Embryonic facial prominence (tissue), 1 donor: ENCODE data around the gene VWF.

Experiments
- DNase-seq: peaks from one replicate; pipeline ENCODE4 v3.0.0-alpha.2; 2016; ENCODE audit errors: extremely low spot score

VWF gene

GRCh38 chr12:6077692-6078083, 46.8 kb downstream of the VWF start:
- no peak for DNase-seq

GRCh38 chr12:6076776-6077691, 47.4 kb downstream of the VWF start:
- no peak for DNase-seq

GRCh38 chr12:6076346-6076745, 48.1 kb downstream of the VWF start:
- DNase-seq, result no peak

GRCh38 chr12:6074979-6075585, 49.4 kb downstream of the VWF start:
- DNase-seq, result no peak

DNA sequence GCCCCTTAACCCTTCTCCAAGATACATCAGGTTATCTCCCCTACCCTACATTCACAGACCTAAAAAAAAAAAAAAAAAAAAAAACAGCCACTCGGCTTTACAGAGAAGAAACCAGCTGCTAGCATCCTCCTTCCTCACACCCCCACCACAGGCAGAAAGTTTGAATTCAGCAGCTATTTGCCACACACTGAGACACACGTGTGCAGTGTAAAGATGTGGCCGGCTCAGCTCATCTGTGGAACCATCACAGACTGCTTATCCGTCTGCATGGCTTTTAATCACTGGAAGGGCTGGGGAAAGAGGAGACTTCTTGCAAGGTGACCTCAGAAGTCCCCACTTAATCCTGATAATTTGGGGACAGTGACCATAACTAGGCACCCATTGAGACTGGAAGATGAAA, 50.0 kb downstream of the VWF start:
- no peak for DNase-seq

DNA sequence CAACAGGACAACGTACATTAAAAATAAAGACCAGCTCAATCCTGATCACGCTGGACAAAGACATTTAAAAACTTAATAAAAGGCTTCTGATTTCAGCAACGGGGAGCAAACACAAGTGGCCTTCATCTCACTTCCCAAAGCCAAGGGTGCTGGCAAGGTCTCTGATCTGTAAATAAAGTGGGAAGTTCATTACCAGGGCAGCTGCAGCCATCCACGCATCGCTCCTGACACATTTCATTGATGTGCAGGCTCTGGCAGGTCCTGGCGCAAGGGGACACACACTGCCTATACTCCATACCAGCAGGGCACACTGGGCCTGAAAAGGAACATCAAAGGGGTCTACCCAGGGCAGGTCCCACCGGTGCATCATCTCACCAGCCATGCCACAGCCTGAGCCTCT, 51.0 kb downstream of the VWF start:
- DNase-seq, result no peak

DNA sequence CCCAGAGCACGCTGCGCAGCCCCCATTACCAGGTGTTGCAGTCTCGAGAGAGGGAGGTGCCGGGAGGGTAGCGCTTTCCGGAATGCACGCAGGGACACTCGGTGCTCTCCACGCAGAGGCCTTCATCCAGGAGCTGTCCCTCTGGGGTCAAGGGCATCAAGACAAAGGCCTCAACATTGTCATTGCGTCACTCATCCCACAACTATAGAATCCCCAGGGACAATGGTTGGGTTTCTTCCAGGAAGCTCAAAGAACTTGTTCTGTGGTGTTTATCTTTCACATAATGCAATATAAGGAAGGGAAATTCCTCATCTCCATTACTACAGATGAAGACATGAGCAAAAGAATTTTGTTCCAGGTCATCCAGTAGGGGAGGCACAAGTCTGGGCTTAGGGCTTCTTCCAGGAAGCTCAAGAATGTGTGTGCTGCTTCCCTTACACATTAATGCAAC, 52.1 kb downstream of the VWF start:
- DNase-seq, result no peak

DNA sequence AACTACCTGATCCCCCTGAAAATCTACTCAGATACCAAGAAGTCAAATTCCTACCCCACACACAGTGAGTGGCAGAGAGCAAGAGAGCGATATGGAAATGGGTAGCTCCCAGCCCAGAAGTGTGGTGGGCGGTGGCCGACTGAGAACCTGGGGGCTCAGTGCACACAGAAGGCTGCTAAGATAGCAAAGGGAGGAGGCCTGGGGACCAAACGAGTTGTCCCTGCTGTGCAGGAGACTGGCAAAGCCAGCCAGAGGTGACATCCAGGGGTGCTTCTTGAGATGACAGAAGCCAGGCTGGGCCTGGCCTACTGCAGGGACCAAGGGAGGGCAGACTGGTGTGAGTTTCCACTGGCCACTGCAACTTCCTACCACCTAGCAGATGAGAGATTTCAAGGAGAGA, 52.9 kb downstream of the VWF start:
- no peak for DNase-seq

DNA sequence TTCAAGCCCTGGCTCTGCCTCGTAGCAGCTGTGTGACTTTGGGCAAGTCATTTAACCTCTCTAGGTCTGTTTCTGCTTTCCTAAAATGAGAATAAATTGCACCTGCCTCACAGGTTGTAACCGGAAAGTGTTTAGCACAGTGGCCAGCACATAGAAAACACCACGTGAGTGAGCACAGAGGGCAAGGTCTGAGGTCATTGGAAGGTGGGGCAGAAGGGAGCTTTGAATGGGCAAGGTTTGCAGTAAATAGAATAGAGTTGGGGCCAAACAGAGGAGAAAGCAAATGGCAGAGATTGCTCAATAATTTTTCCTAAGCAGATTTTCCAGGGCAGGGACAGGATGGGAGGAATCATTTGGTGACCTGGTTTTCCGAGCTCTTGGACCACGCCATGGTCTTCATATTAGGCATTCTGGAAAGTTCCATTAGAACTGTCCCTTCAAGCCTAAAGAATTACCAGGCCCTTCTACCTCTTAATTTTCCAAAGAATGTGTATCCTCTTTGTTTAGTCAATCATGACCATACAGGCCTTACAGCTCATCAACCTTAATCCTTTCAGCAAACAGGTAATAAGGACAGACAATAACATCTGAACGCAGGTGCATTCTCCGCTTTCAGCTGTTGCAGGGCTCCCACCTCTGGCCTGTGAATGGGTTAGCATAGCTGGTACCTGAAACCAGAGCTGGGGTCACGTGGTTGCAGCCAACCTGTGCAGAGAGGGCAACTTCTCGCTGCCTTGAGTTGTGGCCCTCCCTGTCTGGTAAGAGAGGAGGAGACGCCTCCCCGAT, 53.8 kb downstream of the VWF start:
- no peak for DNase-seq

- no peak for DNase-seq
Observed at GRCh38 chr12:6069437-6070093, 54.9 kb downstream of the VWF start.

- DNase-seq, result no peak
Observed at GRCh38 chr12:6068227-6068626, 56.2 kb downstream of the VWF start.

- no peak for DNase-seq
Observed at GRCh38 chr12:6067152-6067916, 57.1 kb downstream of the VWF start.

GRCh38 chr12:6066651-6067050, 57.8 kb downstream of the VWF start:
- no peak for DNase-seq

DNA sequence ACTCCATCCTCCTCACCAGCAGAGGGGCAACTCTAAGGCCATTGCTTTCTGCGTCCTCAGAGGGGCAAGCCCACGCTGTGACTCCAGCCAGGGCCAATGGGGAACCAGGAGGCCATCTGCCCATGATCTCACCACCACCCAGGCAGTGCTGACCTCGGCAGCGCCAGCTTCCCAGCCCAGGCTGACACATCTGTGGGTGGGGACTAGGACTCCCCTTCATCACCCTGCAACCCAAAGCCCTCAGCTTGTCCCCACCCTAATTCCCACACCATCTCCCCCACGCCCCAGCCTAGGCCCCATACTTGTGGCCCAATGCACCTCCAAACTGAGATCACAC, 58.6 kb downstream of the VWF start:
- no peak for DNase-seq

- no peak for DNase-seq
Observed at GRCh38 chr12:6065131-6065862, 59.2 kb downstream of the VWF start.

DNA sequence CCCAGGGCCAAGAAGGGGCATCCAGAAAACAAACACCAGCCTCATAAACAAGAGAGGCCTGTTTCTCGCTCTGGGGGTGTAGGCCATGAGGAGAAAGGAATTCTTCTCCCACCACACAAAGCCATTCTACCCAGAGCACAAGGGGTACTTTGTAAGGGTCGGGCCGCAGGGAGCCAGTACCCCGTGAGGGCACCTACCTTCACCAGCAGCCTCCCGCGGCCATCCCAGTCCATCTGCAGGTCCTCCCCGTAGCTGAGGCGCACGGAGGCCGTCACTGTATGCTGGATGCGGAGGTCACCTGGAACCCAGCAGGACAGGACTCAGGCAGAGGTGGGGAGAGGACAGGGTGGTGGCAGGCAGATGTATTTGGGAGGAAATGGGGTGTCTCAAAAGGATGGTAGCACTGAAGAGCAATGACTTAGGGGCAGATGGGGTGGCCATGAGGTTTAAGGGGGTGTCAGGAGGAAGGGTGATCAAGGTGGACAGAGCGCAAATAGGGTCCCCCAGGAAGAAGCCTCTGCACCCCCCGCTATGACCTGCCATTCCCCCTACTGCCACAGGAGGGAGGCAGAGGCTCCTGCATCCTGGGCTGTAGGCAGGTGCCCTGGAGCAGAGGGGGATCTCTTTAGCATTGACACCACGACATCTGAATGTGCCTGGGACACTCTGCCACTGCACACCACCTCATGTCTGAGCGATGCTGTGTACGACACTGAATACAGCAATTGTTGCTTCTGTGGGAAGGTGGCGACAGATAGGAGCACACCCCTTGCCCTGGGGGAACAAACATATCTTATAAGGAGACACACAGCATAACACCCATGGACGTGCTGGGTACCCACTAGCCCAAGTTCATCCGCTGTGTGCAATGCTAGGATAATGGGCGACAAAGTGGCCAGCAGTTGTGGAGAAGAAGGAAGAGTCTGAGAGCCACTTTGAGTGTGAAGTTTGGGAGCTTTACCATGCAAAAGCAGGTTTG, 61.4 kb downstream of the VWF start:
- no peak for DNase-seq

DNA sequence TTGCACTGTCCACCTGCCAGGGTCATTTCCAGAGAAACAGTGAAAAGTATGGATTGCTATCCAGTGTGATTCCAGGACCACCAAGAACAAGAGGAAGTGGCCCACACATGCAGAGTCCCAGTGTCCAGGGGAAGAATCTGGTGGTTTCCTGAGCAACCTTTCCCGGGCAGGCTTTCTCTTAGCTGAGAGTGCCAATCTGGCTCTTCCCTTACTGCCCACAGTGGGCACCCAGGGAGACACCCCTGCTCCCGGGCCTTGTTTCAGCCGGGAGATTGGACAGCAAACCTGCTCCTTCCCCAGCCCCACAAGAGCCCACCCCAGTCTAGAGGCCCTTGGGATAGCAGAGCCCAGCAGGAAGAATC, 62.1 kb downstream of the VWF start:
- DNase-seq, result no peak

DNA sequence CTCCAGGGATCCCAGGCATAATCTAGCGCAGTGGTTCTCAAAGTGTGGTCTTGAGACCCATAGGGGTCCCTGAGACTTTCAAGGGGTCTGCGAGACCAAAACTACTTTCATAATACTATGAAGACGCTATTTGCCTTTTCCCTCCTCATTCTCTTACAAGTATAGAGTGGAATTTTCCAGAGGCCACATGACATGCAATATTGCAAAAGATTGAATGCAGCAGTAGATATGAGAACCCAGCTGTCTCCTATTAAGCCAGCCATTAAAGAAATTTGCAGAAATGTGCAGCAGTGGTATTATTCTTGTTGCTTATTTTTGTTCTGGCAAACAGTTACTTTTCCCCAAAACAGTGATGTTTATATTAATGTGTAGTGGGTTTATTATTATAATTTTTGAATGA, 62.8 kb downstream of the VWF start:
- DNase-seq, result no peak

DNA sequence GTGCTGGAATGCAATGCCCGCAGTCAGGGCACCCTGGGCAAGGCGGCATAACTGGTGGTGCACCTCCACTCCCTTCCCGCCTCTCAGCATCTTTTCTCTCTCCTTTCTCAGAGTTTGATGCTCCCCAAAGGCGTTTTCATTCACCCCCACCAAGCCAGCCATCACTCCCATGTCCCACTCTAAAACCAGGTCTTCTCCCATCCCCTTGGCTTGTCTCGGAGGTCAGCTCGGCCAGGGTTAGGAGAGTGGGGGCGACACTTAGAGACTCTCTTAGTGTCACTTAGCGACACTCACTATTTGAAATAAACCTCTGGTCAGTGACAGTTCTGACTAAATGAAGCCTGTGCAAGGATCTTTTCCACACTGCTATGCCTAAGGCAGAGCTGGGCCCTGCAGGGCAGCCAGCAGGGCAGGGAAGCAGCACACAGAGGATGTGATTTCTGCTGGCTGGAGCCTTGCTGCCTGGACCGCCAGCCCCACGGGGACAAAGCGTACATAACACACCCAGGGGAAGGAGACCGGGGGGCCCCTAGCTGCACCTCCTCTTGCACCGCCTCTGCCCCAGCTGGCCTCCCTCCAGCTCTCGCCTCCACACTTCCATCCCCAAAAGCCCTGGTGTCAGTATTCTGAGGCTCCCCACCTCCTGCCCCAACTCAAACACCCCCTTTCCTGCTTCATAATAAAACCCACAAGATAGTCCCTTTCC, 64.5 kb downstream of the VWF start:
- no peak for DNase-seq
